K562 (cell line): ENCODE measurements around the gene CERS4. TPM values are rescaled to one million over a fixed set of nuclear protein-coding genes. Genes with fewer than 3 reads are reported as not detected.

Source experiments
- ADNP ChIP-seq: fragments of 200-800 bp; sonication (Bioruptor generic); IDR thresholded peaks from 2 replicates; pipeline ENCODE4 v1.6.1; 2016; ENCODE audit warnings: missing genetic modification characterization, missing compliant biosample characterization
- E2F8 ChIP-seq: fragments of 450-650 bp; IDR thresholded peaks from 2 replicates; pipeline ENCODE4 v1.7.1; 2018; ENCODE audit warnings: mild to moderate bottlenecking, low read depth; ENCODE audit not compliant: partially characterized antibody
- EGR1 ChIP-seq: fragments of 450-650 bp; conservative IDR thresholded peaks from 2 replicates; pipeline ENCODE4 v1.6.1; 2017; ENCODE audit warnings: mild to moderate bottlenecking
- ETV1 ChIP-seq: fragments of 450-650 bp; conservative IDR thresholded peaks from 2 replicates; pipeline ENCODE4 v1.6.1; 2016; ENCODE audit warnings: missing genetic modification characterization, control low read depth, low read depth, missing compliant biosample characterization
- FOXM1 ChIP-seq, 2 experiments: fragments of 450-650 bp in 1 of 2; sonication (generic) in 1 of 2; formaldehyde crosslinking in 1 of 2; IDR thresholded peaks; 2 replicates each; pipeline versions ENCODE4 v1.6.1 to v1.9.0; 2017 to 2022; ENCODE audit warnings: low read depth in 2 of 2, mild to moderate bottlenecking in 2 of 2, missing genetic modification reagents in 1 of 2, moderate library complexity in 1 of 2
- IRF9 ChIP-seq: fragments of 450-650 bp; IDR thresholded peaks from 2 replicates; pipeline ENCODE4 v1.6.1; 2016; ENCODE audit warnings: missing biosample characterization, missing genetic modification characterization
- KDM4B ChIP-seq, 2 experiments: fragments of 450-650 bp in 1 of 2; sonication (generic) in 1 of 2; IDR thresholded peaks; 2 replicates each; pipeline ENCODE4 v1.6.1; 2016 to 2017; ENCODE audit warnings: borderline replicate concordance in 2 of 2, antibody characterized with exemption in 1 of 2, low read depth in 1 of 2, mild to moderate bottlenecking in 1 of 2
- MBD2 ChIP-seq: sonication (generic); IDR thresholded peaks from 2 replicates; pipeline ENCODE4 v1.6.1; 2016; ENCODE audit warnings: low read depth, borderline replicate concordance
- NBN ChIP-seq: fragments of 450-650 bp; IDR thresholded peaks from 2 replicates; pipeline ENCODE4 v1.6.1; 2016; ENCODE audit warnings: low read depth, mild to moderate bottlenecking
- NCOA1 ChIP-seq: fragments of 450-650 bp; IDR thresholded peaks from 2 replicates; pipeline ENCODE4 v1.6.1; 2016; ENCODE audit warnings: low read depth
- SREBF1 ChIP-seq: fragments of 150-350 bp; IDR thresholded peaks from 2 replicates; pipeline ENCODE4 v1.6.1; 2014; ENCODE audit warnings: antibody characterized with exemption, low read depth, low read length, borderline replicate concordance
- TFE3 ChIP-seq: fragments of 450-650 bp; formaldehyde crosslinking; IDR thresholded peaks from 2 replicates; pipeline ENCODE4 v1.4.0; 2020; ENCODE audit warnings: mild to moderate bottlenecking, mixed read lengths
- ZNF609 ChIP-seq: sonication (generic); formaldehyde crosslinking; IDR thresholded peaks from 2 replicates; pipeline ENCODE4 v1.8.1; 2023; ENCODE audit warnings: missing genetic modification reagents, mild to moderate bottlenecking, borderline replicate concordance
- polyA plus RNA-seq, 8 experiments: library from polyadenylated mRNA; depleted of rRNA in 4 of 8; stranded (reverse) in 5 of 8; unstranded in 3 of 8; fragments of >200 nt; fragmentation: Nextera tagmentation in 2 of 8; fragmentation: Illumina TruSeq in 1 of 8; extraction: Ambion mirVana in 2 of 8; extraction: Trizol in 1 of 8; gene quantifications; 2 replicates each; pipeline versions ENCODE4 v1.2.1 to v1.2.3, GENCODE V29; 2011 to 2014; ENCODE audit warnings: inconsistent platforms in 1 of 8, missing spikeins in 1 of 8
- total RNA-seq, 7 experiments: library from RNA; depleted of rRNA in 6 of 7; stranded (reverse); fragments of >200 nt in 6 of 7; fragmentation: Illumina TruSeq in 2 of 7; extraction: Trizol in 2 of 7; gene quantifications; 2 replicates each; pipeline versions ENCODE4 v1.2.1 to v1.2.3, GENCODE V29; 2011 to 2021; ENCODE audit warnings: low replicate concordance in 1 of 7

CERS4 gene
- total and polyA plus RNA-seq, 9 of the 15 experiments (the other 6 are each of a cell fraction or from before 2014, with no cell fraction given) = 0.14 to 4.4 (median 2.9) TPM; not detected in 1

- no peak for TF ChIP-seq ETV1
- no peak for TF ChIP-seq IRF9
- TF ChIP-seq E2F8 = peak; percentile 74
- TF ChIP-seq SREBF1 = peak; percentile 91
- peak; percentile 91 for TF ChIP-seq NBN
- TF ChIP-seq TFE3 (CRISPR knock-in tag) = peak; percentile 99
- peak; percentile 85 for TF ChIP-seq NCOA1
- peak in 1 of 2 experiments; percentile 89; a peak in 1 of 4 replicates for TF ChIP-seq KDM4B (IDR thresholded peaks at IDR 0.05; ENCODE audit: borderline replicate concordance in 2 of 2, low read depth in 1 of 2)
- peak; percentile 74; the same call in 1 of the 2 replicates for TF ChIP-seq ZNF609 (CRISPR knock-in tag)
- TF ChIP-seq FOXM1 (IDR thresholded peaks at IDR 0.05; ENCODE audit: low read depth) = no peak
- TF ChIP-seq FOXM1 (CRISPR knock-in tag; IDR thresholded peaks at IDR 0.05; ENCODE audit: low read depth) = no peak
- peak; percentile 67; the same call in 1 of the 2 replicates for TF ChIP-seq ADNP
- peak; percentile 45; the same call in 1 of the 2 replicates for TF ChIP-seq MBD2
- peak; percentile 96 for TF ChIP-seq EGR1
These were observed 31.4 kb downstream of the CERS4 start (continued) for GRCh38 chr19:8240274-8241229.
